ENCODE results near the gene CMKLR1. TPM values are rescaled to one million over a fixed set of nuclear protein-coding genes. Genes with fewer than 3 reads are reported as not detected.

The CMKLR1 gene
- total RNA-seq (2014; rRNA removed; shearing (Covaris generic)) = not detected in 2 replicates

- Histone ChIP-seq H3K4me3 (no peak within 1 kb of the TSS), H3K36me3 (no peaks in the 10 kb centered on the region), H3K27ac (no peak within 1 kb of the TSS), H3K4me1 (replicated peaks) (no peaks in the 10 kb centered on the region), H3K9me3 (replicated peaks) (no peaks in the 10 kb centered on the region), H3K27me3 (replicated peaks) (peaks cover 9% of the 10 kb centered on the region)
- no peak for DNase-seq (ENCODE audit: low read depth in 1 of 2, low spot score in 2 of 2)
Measured at GRCh38 chr12:108338915-108339657, at the start of gene CMKLR1. TSS of gene CMKLR1 (minus strand) at chr12:108339311. CDS start at chr12:108293591, 45,720 bp downstream.

- no peaks in the 10 kb centered on the region for H3K27me3 ChIP-seq (replicated peaks)
- H3K4me3 ChIP-seq = no peak overlapping the region
- H3K4me1 ChIP-seq (replicated peaks) = no peaks in the 10 kb centered on the region
- no peaks in the 10 kb centered on the region for H3K9me3 ChIP-seq (replicated peaks)
- H3K27ac ChIP-seq = no peak overlapping the region
- no peaks in the 10 kb centered on the region for H3K36me3 ChIP-seq
- no peak for DNase-seq (ENCODE audit: low read depth in 1 of 2, low spot score in 2 of 2)
Measured at GRCh38 chr12:108387771-108388170, 48.7 kb upstream of the CMKLR1 start.

- H3K27ac ChIP-seq = no peak overlapping the region
- DNase-seq (ENCODE audit: low read depth in 1 of 2, low spot score in 2 of 2) = no peak
- no peaks in the 10 kb centered on the region for H3K9me3 ChIP-seq (replicated peaks)
- no peaks in the 10 kb centered on the region for H3K4me1 ChIP-seq (replicated peaks)
- no peak overlapping the region for H3K4me3 ChIP-seq
- H3K27me3 ChIP-seq (replicated peaks) = no peaks in the 10 kb centered on the region
- no peaks in the 10 kb centered on the region for H3K36me3 ChIP-seq
Measured at GRCh38 chr12:108386709-108387360, 47.7 kb upstream of the CMKLR1 start.

DNA sequence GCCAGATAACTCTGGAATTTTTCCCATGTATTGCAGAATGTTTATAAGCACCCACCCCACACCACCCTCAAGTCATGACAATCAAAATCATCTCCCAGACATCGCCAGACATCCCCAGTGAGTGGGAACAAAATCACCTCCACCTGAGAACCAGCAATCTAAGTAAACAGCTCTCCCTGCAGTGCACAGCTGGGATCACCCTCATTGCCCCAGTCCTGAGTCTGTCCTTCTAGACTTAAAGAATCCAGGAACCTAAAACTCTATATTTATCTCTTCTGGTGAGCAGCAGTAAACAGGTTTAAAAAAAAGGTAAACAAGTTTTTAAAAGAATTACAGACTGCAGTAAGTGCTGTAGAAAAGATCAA lies 43.3 kb upstream of the CMKLR1 start:
- H3K27me3 ChIP-seq (replicated peaks) = no peaks in the 10 kb centered on the region
- no peak overlapping the region for H3K4me3 ChIP-seq
- H3K4me1 ChIP-seq (replicated peaks) = no peaks in the 10 kb centered on the region
- no peaks in the 10 kb centered on the region for H3K36me3 ChIP-seq
- no peak for DNase-seq (ENCODE audit: low read depth in 1 of 2, low spot score in 2 of 2)
- H3K9me3 ChIP-seq (replicated peaks) = no peaks in the 10 kb centered on the region
- no peak overlapping the region for H3K27ac ChIP-seq

DNA sequence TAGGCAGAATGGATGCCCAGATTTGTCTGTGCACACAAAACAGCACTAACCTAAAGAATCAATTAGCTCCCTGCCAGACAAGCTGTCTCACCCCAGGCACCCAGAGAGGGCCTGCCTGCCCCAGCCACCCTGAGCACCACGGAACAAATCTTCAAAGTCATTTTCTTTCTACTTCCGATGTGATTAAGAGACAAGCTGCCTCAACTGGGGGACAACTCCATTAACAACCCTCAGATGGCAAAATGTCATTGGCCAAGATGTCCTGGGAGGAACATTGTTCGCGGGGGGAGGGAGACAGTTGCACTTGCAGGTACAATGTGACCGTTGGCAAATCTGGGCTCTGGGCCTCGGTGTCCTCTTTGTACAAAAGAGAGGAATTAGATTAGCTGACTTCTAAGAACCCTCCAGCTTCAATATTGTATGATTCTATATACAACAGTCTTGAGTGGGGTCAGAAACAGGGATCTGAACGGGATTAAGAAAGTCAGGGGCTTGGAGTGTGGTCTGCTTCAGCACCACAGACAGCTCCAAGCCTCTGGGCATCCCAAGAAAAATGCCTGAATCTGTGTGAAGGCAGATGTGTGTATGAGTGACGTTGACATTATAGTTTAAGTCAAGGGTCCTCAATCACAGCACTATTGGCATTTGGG lies 42.8 kb upstream of the CMKLR1 start:
- H3K4me1 ChIP-seq (replicated peaks) = no peaks in the 10 kb centered on the region
- no peaks in the 10 kb centered on the region for H3K9me3 ChIP-seq (replicated peaks)
- no peaks in the 10 kb centered on the region for H3K36me3 ChIP-seq
- H3K27ac ChIP-seq = no peak overlapping the region
- no peak for DNase-seq (ENCODE audit: low read depth in 1 of 2, low spot score in 2 of 2)
- no peak overlapping the region for H3K4me3 ChIP-seq
- no peaks in the 10 kb centered on the region for H3K27me3 ChIP-seq (replicated peaks)

DNA sequence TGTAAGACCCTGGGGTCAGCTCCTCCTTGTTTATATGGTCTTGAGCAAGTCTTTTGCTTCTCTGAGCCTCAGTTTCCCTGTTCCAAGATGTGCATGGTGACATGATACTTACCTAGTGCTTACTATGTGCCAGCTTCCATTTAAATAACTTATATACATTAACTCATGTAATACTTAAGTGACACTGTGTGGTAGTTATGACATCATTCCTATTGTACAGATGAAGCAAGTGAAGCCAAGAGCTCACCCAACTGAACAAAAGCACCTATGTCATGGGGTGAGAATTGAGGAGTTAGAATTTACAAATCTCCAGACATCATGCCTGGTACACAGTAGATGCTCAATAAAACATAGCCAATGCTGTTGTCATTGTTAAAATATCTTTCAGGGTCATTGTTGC lies 41.3 kb upstream of the CMKLR1 start:
- no peak for DNase-seq (ENCODE audit: low read depth in 1 of 2, low spot score in 2 of 2)
- Histone ChIP-seq H3K36me3 (no peaks in the 10 kb centered on the region), H3K27me3 (replicated peaks) (no peaks in the 10 kb centered on the region), H3K4me3 (no peak overlapping the region), H3K9me3 (replicated peaks) (no peaks in the 10 kb centered on the region), H3K27ac (no peak overlapping the region), H3K4me1 (replicated peaks) (no peaks in the 10 kb centered on the region)

- H3K4me1 ChIP-seq (replicated peaks) = no peaks in the 10 kb centered on the region
- no peaks in the 10 kb centered on the region for H3K36me3 ChIP-seq
- H3K27me3 ChIP-seq (replicated peaks) = no peaks in the 10 kb centered on the region
- H3K4me3 ChIP-seq = no peak overlapping the region
- no peak for DNase-seq (ENCODE audit: low read depth in 1 of 2, low spot score in 2 of 2)
- H3K9me3 ChIP-seq (replicated peaks) = no peaks in the 10 kb centered on the region
- no peak overlapping the region for H3K27ac ChIP-seq
Measured at GRCh38 chr12:108379823-108380222, 40.7 kb upstream of the CMKLR1 start.

DNA sequence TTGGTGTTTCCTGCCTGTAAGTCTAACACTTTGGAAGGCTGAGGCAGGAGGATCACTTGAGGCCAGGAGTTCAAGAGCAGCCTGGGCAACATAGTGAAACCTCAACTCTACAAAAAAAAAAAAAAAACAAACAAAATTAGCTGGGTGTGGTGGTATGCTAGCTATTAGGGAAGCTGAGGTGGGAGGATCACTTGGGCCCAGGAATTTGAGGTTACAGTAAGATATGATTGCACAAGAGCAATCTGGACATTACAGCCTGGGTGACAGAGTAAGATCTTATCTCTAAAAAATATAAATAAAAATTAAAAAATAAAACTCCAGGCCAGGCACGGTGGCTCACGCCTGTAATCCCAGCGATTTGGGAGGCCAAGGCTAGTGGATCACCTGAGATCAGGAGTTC lies 39.8 kb upstream of the CMKLR1 start:
- Histone ChIP-seq H3K4me1 (replicated peaks) (no peaks in the 10 kb centered on the region), H3K27me3 (replicated peaks) (no peaks in the 10 kb centered on the region)
- DNase-seq (ENCODE audit: low read depth in 1 of 2, low spot score in 2 of 2) = no peak

GRCh38 chr12:108377260-108377659 lies 38.1 kb upstream of the CMKLR1 start:
- no peaks in the 10 kb centered on the region for H3K4me1 ChIP-seq (replicated peaks)
- no peaks in the 10 kb centered on the region for H3K9me3 ChIP-seq (replicated peaks)
- no peaks in the 10 kb centered on the region for H3K27me3 ChIP-seq (replicated peaks)
- DNase-seq (ENCODE audit: low read depth in 1 of 2, low spot score in 2 of 2) = no peak
- no peaks in the 10 kb centered on the region for H3K36me3 ChIP-seq
- no peak overlapping the region for H3K4me3 ChIP-seq
- no peak overlapping the region for H3K27ac ChIP-seq

More for the DNA sequence above, 39.8 kb upstream of the CMKLR1 start:
- Histone ChIP-seq H3K36me3 (no peaks in the 10 kb centered on the region), H3K27ac (no peak overlapping the region), H3K9me3 (replicated peaks) (no peaks in the 10 kb centered on the region), H3K4me3 (no peak overlapping the region)

- Histone ChIP-seq H3K4me3 (no peak overlapping the region), H3K9me3 (replicated peaks) (no peaks in the 10 kb centered on the region), H3K27ac (no peak overlapping the region), H3K4me1 (replicated peaks) (no peaks in the 10 kb centered on the region), H3K27me3 (replicated peaks) (no peaks in the 10 kb centered on the region), H3K36me3 (no peaks in the 10 kb centered on the region)
- no peak for DNase-seq (ENCODE audit: low read depth in 1 of 2, low spot score in 2 of 2)
Measured at GRCh38 chr12:108375986-108376663, 37.0 kb upstream of the CMKLR1 start.

DNA sequence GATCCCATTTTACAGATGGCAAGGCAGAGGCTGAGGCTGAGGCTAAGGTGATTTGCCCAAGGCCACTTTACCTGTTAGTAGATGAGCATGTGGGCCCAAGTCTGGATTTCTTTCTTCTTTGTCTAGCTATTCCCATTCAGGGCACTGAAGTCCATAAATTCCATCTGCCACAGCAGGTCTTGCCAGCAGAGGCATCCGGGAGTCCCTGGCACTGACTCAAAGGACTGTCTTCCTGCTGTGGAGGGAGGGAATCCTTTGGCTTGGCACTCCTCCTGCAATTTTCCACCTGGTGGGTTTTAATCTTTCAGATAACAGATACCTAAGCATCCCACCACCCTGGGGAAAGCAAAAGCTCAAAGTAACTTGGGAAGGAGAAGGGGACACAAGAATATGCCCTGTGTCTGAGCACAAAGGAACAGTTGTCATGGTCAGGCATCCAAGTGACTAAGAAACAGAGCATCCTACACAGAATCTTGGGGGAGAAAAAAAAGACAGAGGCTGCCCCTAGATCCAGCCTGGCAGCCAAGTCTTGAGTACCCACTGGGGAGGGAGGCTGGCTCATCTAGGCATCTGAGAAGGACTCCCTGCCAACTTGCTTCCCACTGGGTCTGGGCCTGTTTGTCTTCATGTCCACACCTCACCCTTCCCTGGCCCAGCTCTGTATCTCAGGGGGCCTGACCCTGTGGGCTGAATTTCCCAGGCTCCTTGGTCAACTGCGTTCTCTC lies 35.6 kb upstream of the CMKLR1 start:
- DNase-seq (ENCODE audit: low read depth in 1 of 2, low spot score in 2 of 2) = no peak
- Histone ChIP-seq H3K36me3 (no peaks in the 10 kb centered on the region), H3K27me3 (replicated peaks) (no peaks in the 10 kb centered on the region), H3K4me3 (no peak overlapping the region), H3K27ac (no peak overlapping the region), H3K4me1 (replicated peaks) (no peaks in the 10 kb centered on the region), H3K9me3 (replicated peaks) (no peaks in the 10 kb centered on the region)

GRCh38 chr12:108373111-108373510 lies 34.0 kb upstream of the CMKLR1 start:
- H3K9me3 ChIP-seq (replicated peaks) = no peaks in the 10 kb centered on the region
- H3K27ac ChIP-seq = no peak overlapping the region
- H3K27me3 ChIP-seq (replicated peaks) = no peaks in the 10 kb centered on the region
- no peaks in the 10 kb centered on the region for H3K36me3 ChIP-seq
- no peak overlapping the region for H3K4me3 ChIP-seq
- H3K4me1 ChIP-seq (replicated peaks) = no peaks in the 10 kb centered on the region
- no peak for DNase-seq (ENCODE audit: low read depth in 1 of 2, low spot score in 2 of 2)

GRCh38 chr12:108371801-108372344 lies 32.8 kb upstream of the CMKLR1 start:
- no peak overlapping the region for H3K4me3 ChIP-seq
- DNase-seq (ENCODE audit: low read depth in 1 of 2, low spot score in 2 of 2) = no peak
- no peaks in the 10 kb centered on the region for H3K27me3 ChIP-seq (replicated peaks)
- no peaks in the 10 kb centered on the region for H3K4me1 ChIP-seq (replicated peaks)
- no peak overlapping the region for H3K27ac ChIP-seq
- H3K9me3 ChIP-seq (replicated peaks) = no peaks in the 10 kb centered on the region
- H3K36me3 ChIP-seq = no peaks in the 10 kb centered on the region
